ENCODE measurements around the gene ARL14. TPM values are rescaled to one million over a fixed set of nuclear protein-coding genes. Genes with fewer than 3 reads are reported as not detected.

The ARL14 gene
- total RNA-seq = not detected

DNA sequence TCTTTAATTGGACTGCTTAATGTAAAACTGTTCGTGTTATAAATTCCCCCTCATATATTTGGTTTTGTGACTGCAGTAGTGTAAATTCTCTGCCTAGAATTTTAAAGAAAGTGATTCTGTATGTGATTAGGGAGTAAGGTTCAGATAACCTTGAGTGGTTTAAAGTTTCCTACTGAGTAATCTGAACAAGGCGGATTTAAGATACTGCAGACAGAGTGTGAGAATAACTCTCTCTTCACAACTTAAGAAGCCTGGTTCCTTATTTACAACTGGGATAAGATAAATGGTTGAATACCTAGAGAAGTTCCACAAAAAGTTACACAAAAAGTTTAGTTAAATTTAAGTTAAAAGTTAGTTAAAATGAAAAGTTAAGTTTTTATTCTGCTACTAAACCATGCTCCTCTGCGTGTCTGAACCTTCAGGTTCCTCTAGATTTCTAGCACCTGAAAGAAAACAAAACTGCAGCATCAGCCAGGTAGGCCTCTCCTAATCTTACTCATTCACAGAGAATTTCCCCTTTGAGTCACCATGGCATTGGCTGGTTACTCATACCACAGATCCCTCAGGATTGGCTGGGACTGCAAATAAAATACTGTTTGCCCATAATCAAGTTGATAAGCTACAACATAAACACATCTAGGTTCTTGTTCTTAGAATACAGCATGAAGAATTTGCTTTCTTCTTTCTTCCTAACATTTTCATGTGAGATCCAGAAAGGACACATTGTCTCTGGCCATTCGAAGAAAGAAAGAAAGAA lies at the start of gene ARL14:
Gene ARL14 (plus strand): TSS at position 614 of the 757 bp plus-strand sequence. CDS start 187 bp downstream, outside the sequence.
- DNase-seq = no peak

DNA sequence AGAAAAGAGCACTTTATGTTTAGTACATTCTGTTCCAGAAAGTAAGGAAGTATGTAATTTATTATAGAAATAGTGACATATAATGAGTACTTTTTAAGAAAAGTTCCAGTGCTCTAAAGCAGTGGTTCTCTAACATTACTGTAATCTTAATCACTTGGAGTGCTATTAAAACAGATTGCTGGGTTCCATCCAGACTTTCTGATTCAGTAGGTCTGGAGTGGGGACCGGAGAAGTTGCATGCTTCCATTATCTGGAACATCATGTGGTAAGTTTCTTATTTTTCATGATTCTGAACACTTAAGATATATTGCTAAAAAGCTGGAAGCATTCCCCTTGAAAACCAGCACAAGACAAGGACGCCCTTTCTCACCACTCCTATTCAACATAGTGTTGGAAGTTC lies 47.5 kb upstream of the ARL14 start:
- DNase-seq = no peak

DNA sequence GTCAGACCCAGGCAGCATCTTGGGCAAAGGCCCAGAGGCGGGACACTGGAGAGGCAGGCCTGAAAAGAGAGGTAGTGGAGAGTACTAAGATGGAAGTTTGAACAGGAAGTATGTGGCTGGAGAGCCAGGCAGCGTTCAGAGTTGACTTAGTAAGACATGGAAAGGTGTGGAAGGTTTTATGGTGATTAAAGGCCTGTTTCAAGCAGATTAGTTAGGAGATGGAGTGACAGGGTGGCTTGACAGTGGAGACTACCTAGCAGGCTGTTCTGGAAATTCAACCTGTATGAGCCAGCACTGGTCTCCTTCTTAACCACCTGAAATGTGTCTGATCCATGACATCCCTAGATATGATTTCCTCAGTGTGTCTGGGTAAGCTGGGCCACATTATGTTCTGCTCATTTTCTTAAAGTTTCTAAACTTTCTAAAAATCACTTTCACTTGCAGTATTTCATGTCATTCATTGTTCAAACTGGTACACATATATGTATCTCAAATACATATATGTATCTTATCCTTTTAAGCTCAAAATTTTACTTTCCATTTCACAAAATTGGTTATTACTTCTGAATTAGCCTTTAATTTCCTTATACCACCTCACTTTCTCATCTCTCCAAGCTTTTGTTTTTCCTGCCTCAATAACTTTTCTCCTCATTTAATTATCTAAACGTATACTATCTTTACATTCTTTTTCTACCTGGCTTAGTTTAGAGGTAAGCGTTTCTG lies 43.4 kb upstream of the ARL14 start:
- DNase-seq = no peak

DNA sequence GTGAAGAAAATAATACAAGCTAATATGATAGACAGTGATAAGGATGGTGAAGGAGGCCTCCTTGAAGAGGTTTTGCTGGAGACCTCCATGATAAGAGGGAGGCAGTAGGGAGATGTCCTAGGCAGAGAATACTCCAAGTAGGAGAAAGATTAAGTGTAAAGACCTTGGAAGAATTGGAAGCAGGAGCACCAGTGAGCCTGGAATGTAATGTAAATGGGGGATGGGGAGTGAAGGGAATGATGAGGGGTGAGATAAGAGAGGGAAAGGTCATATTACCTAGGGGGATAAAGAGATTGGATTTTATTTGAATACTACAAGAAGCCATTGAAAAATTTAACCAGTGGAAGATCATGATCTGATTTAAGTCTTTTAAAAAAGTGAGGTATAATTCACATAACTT lies 41.7 kb upstream of the ARL14 start:
- DNase-seq = no peak

DNA sequence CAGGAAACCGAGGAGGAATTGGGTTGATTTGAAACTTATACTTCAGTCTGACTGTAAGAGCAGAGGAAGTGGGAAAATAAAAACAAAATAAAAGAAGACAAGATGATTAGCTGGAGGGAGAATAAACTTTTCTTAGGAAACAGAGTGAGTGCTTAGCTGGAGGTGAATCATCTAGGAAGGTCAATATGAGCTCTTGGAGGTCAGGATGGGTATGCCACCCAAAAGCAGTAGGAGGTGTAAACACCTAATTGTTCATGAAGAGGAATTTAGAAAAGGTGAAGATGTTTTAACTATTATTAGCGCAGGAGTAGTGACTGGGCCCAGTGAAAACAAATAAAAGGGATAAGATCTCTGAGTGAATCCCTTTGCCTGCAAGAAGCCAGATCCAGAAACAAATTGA lies 39.9 kb upstream of the ARL14 start:
- DNase-seq = no peak

DNA sequence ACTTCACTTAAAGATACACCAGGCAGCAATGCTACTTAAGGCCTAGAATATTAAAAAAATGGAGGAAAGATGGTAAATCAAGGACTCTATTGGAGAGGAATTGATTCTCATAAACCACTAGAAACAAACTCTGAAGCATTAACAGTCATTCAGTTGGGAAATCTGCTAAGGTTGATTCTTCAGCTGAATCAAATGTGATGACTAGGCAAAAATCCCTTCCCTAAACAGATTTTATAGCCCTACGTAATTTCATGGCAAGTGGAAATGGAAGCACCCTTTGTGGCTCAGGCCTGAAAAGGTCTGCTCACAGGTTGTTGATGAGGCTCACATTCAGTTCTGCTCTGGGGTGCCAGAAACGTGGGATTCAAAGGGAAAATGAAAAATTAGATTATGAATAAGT lies 38.8 kb upstream of the ARL14 start:
- no peak for DNase-seq

DNA sequence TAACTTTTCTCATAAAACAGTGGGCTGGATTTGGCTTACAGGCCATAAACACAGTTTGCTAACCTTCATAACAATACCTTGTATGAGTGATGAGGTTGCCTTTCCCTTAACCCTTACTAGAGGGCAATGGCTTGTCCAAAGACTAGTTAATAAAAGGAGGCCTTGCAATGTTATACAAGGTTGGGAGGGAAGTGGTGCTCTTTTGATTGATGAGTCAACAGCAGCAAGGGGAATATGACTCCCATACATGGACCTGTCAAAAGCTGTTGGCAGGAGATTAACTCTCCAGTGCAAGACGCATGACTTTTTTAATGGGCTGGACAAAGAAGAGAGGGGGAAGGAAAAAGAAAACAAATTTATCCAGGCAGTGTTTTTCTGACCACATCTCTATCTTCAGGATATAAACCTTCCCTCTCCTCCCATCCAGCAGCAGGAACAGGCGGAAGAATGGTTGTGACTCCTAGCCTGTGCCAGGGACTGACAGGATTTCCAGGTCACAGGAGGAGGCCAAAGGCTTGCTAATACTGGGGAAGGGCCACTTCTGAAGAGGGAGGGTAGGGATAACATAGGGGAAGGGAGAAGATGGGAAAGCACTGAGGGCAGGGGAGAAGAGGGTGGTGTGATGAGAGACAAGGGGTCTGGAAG lies 35.2 kb upstream of the ARL14 start:
- DNase-seq = no peak

DNA sequence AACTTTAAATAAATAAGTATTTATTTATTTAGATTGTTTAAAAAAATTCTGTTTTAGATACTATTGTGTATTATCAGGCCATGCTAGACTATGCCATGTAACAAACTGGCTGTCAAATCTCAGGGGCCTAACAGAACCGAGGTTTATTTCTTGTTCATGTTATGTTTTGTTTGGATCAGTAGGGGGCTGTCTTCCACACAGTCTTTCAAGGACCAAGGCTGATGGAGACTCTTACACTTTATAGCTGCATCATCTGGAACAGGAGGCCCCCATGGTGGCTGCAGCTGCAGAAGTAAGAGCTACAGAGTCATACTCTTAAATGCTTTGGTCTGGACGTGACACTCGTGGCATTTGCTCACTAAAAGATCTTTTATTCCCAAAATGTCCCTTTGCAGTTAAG lies 33.0 kb upstream of the ARL14 start:
- no peak for DNase-seq

DNA sequence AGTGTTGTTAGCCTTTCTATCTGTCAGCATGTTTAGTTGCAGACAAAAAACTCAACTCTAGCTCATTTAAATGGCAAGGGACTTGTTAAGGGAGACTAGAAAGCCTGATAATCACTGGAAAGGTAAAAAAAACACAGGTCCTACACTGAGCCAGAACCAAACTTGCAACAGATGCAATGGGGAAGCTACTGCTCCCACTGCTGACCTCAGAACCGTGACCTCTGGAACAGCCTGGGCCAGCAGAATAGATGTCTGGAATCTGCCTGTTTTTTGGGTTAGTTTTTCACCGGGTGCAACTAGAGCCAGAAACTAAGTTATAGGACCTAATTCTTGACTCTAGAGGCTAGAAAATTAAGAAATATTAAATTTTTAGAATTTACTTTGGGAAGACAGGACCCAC lies 32.5 kb upstream of the ARL14 start:
- DNase-seq = no peak

DNA sequence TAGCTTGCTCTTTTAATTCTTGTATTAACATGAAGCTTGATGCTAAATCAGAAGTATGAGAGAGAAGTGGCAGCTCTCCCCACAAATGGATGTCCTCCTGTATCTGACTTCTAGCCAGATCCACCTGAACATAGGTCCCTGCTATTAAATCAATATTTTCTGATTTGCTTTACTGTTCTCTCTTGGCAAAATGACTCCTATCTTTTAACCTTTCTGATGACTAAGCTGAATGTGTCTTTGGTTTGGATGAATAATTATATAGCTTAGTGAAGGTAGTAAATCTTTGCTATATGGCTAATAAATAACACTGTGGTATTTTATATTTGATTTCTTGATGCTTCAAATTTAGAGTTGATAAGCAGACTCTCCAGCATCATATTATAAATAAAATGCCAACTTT lies 28.3 kb upstream of the ARL14 start:
- DNase-seq = no peak

DNA sequence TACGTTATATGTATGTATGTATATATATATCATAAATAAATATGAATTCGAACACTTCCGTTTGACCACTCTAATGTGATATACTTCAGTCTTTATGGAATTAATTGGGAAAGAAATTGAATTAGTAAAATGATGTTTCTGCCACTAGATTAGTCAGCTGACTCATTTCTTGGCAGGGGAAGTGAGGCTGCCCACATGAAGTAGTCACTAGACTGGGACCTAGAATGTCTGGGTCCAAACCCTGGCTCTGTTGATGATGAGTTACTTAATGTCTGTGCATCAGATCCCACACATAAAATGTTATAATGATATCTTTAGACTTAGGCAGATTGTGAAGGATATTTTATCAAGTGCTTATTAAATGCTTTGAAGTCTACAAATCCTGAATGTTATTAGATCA lies 27.4 kb upstream of the ARL14 start:
- DNase-seq = no peak

DNA sequence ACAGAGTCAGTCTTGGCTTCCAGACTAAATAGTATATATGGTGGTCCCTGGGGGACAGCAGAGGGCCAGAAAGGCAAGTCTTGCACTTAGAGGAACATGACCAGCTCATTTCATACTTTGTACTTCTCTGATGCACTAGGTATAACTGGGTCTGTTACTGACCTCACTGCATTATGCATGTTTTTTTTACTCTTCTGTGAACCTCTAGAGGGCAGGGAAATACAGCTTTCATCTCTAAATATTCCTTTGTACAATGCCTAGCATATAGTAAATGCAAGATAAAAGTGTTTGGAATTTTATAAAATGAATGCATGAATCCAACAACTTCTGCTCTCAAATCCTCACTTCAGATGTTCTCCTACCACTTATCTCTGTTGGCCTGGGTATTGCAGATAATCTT lies 23.4 kb upstream of the ARL14 start:
- DNase-seq = no peak

DNA sequence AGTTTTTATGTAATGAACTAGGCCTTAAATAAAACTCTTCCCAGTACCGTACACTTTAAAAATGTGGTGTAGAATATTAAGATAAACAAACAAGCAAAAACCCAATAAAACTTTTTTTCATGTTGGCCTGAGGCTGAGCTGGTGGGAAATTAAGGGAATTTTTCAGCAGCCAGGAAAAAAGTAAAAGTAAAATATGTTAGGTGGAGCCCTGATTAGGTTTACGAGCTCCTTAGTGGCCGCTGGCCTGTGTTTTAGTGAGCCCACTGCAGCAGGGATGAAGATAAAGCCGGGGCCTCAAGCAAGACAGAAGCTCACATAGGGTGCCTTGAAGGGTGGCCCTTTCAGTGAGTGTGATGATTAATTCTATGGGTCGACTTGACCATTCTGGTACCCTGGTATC lies 16.1 kb upstream of the ARL14 start:
- no peak for DNase-seq

DNA sequence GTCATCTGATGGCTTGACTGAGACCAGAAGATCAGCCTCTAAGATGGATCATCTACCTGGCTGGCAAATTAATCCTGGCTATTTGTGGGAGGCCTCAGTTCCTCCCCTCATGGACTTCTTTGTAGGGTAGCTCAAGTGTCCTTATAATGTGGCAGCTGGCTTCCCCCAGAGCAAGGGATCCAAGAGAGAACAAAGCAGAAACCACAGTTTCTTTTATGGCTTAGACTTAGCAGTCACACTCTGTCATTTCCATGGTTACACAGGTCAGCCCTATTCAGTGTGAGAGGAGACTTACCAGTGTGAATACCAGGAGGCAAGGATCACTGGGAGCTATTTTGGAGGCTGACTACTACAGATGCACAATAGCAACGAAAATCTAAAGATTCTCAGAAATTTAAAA lies 15.3 kb upstream of the ARL14 start:
- no peak for DNase-seq

DNA sequence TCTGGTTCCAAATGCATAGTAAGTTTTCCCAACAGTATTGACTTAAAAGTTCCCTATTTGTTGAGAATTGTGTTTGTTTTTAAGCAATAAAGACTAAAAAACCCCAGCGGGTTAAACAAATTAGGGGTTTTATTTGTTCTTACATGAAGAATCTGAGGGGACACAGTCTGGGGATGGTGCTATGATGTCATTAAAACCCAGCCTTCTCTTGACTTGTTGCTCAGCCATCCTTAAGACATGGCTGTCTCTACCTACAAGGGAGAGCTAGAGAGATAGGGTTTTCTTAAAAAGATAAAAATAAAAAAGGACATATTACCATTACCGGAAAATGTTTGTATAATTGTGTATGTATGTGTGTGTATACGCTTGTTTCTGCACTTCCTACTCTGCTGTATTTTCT lies 11.7 kb upstream of the ARL14 start:
- no peak for DNase-seq

DNA sequence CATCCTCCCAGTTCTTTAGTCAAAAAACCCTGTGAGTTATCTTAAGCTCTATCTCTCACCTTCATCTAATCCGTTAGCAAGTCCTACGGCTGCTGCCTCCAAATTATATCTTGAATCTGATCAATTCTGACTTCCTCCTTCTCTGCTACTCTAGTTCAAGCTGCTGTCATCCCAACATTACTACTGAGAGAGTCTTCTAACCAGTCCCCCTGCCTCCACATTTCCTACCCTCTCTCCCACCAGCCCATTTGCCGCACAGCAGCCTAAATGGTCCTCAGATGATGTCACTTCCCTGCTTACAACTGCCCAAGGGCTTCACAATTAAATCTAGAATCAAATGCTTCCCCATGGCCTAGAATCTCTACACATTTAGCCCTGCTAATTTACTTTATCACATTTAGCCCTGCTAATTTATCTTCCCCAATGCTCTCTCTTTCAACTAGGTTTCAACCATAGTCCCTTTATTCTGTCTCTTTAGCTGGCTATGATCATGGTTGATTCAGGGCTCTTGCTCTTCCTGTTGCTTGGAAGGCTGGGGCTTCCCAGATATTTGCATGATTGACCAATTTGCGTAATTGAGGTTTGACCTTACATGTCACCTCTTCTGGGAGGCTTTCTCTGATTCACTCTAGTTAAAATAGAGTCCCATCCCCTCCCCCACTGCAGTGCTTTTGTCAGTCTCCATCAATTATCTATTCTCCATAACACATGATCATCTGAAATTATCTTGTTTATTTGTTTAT lies 11.0 kb upstream of the ARL14 start:
- no peak for DNase-seq

DNA sequence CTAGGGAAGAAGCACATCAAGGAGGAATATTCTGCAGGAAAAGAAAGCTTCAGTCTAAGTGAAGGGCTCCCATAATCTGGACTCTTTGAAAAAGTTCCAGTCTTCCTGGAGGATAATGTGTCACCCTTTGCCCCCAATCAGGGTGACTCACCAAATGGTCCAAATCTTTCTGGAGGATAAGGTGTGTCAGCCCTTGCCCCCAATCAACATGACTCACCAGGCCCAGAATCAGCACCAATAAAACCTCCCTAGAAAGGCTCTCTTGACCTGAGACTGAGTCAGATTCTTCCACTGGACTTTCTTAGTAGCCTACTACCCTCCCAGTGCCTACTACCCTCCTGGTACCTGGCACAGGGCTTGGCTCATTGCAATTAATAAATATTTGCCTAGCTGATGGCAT lies 9.5 kb upstream of the ARL14 start:
- DNase-seq = no peak

DNA sequence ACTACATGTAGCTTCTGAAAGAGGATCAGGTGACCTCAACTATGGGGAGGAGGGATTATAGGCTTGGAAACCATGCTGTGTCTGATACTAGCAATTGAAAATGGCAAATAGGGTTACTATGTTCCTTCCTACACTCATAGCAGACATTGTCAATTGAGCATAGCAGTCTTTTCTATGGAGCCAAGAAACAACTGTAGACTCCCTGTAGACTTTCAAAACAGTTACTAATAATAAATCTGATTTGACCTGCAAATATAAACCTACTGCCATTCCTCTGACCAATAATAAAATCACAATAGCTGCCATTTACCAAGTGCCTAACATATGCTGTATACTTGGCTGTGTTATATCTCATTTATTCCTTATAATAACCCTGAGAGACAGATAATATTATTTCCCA lies 8.5 kb upstream of the ARL14 start:
- no peak for DNase-seq

DNA sequence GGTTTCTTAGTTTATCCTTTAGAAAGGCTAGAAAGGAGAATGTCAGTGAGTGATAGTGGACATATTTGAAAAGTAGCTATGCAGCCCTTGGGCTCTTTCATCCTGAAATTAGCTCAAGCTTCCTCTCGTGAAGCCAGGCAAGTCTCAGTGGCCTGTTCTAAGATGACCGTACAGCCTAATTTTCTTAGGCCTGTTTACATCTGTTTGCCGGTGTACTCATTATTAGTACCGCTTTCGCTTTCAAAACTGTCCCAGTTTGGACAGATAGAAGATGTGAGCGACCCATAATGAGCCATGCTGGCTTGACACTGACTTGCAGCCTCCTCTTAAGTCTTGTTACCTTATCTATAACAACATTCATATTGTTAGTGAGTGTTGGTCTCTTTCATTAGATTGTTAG lies 5.7 kb upstream of the ARL14 start:
- no peak for DNase-seq

DNA sequence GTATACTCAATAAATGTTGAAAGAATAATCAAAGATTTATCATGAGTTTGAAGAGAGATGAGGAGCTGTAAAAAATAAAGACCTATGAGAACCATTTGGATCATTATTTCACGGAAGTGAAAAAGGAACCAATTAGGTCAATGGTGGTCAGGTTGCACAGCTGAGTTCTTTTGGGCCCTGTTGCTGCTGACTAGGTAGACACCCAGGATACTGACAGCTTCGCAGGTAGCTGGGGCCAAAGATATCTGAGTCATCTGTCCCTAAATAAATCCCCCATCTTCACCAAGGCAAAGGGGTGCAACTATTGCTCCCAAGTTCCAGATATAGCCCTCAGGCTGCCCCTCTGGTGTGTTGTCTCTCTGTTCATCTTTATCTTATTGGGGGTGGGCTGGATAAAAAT lies 5.0 kb upstream of the ARL14 start:
- no peak for DNase-seq

DNA sequence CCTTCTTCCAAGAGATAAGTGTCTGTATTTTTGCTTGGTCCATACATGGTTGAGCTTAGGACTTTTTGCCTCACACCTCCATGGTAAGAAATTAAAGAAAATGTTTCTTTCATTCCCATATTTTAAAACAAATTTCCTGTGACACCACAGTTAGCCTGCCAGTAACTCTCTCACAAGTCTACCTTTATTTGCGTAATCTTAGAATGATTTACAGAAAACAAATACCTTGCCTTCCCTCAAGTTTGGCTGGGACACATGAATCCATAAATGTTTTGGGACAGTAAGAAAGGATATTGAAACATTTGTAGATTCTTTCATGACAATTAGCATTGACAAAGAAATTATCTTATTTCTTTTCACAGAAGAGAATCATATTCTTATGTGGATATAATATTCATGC lies 3.8 kb upstream of the ARL14 start:
- no peak for DNase-seq

DNA sequence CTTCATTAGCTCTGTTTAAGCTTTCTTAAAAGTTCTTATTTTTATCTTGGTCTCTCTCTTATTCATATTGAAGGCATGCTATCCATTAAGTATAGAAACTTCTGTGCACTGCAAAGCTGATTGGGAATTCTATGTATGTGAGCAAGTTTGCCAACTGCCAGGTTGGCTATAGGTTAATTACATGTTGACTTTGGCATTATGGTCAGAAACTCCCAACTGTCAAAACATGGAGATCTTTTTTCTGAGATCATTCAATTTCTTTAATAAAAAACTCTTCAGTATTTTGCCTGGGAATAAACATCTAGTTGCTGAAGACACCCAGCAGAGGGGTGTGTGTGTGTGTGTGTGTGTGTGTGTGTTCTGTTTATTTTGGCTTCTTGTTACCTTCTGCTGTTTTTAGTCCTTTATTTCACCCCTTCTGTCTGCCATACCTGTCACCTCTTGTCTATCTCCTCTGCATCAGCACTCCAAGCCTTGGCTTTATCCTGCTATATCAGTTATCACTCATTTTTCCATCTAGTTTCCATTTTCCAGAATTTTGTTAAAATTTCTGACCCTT lies 1.3 kb upstream of the ARL14 start:
- DNase-seq = no peak

DNA sequence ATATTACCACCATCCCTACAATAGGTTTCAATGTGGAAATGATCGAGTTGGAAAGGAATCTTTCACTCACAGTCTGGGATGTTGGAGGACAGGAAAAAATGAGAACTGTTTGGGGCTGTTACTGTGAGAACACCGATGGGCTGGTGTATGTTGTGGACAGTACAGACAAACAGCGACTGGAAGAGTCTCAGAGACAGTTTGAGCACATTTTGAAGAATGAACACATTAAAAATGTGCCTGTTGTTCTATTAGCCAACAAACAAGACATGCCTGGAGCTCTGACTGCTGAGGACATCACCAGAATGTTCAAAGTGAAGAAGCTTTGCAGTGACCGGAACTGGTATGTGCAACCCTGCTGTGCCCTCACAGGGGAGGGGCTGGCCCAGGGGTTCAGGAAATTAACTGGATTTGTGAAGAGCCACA lies 510 bp downstream of the ARL14 start:
- no peak for DNase-seq
